GM13977 (cell line): ENCODE measurements around the gene UBE2R2.
A peak's percentile ranks its signal among the peaks of the same experiment; 100 is the strongest.
"Not testable (repeated sequence)": the region's sequence is repeated elsewhere in the genome, so short reads cannot be mapped to it uniquely, and the experiment has no call there.

Source experiments
- DNase-seq: peaks from one replicate; pipeline ENCODE4 v3.0.0; 2012; ENCODE audit warnings: low spot score
- in situ Hi-C: fragments of 300-500 bp; cut with MboI; formaldehyde crosslinking; loops from one replicate; pipeline ENCODE4 v1.12.0; 2022; ENCODE audit warnings: low sequenced_read_pairs, low pct_unique_long_range_greater_than_20kb, mixed read lengths, inconsistent platforms; ENCODE audit not compliant: unreplicated experiment
- TF ChIP-seq, protein P1 (sequence below): IDR thresholded peaks from 2 replicates; pipeline ENCODE4 v1.5.1; 2012; ENCODE audit warnings: mild to moderate bottlenecking, control low read depth; ENCODE audit not compliant: insufficient read depth; ENCODE audit errors: extremely low read depth, missing control alignments

UBE2R2 gene

DNA sequence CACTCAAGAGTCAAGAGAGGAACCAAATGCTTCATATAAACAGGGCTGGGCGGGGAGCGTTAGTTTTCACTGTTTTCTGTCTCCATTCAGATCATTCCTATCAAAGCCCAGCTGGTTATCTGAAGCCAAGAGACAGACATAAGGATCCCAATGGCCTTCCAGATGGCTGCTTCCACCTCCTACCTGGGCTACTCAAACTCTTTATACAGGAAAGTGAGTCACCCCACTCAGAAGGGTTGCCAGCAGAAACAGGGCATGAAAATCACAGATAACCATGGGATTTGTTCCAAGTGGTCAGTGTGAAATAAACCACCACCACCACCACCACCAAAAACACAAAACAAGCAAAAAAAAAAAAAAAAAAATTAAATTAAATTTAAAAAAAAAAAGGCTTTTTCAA is 16.1 kb upstream of the UBE2R2 start:
- in situ Hi-C loops = no loop called here
- TF ChIP-seq, protein P1, sequence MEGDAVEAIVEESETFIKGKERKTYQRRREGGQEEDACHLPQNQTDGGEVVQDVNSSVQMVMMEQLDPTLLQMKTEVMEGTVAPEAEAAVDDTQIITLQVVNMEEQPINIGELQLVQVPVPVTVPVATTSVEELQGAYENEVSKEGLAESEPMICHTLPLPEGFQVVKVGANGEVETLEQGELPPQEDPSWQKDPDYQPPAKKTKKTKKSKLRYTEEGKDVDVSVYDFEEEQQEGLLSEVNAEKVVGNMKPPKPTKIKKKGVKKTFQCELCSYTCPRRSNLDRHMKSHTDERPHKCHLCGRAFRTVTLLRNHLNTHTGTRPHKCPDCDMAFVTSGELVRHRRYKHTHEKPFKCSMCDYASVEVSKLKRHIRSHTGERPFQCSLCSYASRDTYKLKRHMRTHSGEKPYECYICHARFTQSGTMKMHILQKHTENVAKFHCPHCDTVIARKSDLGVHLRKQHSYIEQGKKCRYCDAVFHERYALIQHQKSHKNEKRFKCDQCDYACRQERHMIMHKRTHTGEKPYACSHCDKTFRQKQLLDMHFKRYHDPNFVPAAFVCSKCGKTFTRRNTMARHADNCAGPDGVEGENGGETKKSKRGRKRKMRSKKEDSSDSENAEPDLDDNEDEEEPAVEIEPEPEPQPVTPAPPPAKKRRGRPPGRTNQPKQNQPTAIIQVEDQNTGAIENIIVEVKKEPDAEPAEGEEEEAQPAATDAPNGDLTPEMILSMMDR = no peak
- no peak for DNase-seq

- in situ Hi-C loops, DNase-seq: not testable (repeated sequence)
Measured at GRCh38 chr9:33801943-33802500, 14.9 kb upstream of the UBE2R2 start.

- in situ Hi-C loops, DNase-seq: not testable (repeated sequence)
Measured at GRCh38 chr9:33804196-33804595, 12.8 kb upstream of the UBE2R2 start.

- in situ Hi-C loops, DNase-seq: not testable (repeated sequence)
Measured at GRCh38 chr9:33807156-33807555, 9.8 kb upstream of the UBE2R2 start.

- DNase-seq, in situ Hi-C loops: not testable (repeated sequence)
Measured at GRCh38 chr9:33808979-33809322, 8.0 kb upstream of the UBE2R2 start.

DNA sequence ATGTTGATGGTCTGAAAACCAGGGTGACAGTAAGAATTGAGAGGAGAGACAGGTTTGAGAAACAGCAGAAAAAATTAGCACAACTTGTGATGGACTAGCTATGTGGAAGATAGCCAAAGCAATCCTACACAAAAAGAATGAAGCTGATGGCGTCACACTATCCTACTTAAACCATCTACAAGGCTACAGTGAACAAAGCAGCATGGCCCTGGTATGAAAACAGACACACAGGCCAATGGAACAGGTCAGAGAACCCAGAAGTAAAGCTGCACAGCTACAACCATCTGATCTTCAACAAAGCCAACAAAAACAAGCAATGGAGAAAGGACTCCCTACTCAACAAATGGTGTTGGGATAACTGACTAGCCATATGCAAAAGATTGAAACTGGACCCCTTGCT is 7.5 kb upstream of the UBE2R2 start:
- DNase-seq = no peak
- in situ Hi-C loops = no loop called here
- TF ChIP-seq, protein P1 = no peak

DNA sequence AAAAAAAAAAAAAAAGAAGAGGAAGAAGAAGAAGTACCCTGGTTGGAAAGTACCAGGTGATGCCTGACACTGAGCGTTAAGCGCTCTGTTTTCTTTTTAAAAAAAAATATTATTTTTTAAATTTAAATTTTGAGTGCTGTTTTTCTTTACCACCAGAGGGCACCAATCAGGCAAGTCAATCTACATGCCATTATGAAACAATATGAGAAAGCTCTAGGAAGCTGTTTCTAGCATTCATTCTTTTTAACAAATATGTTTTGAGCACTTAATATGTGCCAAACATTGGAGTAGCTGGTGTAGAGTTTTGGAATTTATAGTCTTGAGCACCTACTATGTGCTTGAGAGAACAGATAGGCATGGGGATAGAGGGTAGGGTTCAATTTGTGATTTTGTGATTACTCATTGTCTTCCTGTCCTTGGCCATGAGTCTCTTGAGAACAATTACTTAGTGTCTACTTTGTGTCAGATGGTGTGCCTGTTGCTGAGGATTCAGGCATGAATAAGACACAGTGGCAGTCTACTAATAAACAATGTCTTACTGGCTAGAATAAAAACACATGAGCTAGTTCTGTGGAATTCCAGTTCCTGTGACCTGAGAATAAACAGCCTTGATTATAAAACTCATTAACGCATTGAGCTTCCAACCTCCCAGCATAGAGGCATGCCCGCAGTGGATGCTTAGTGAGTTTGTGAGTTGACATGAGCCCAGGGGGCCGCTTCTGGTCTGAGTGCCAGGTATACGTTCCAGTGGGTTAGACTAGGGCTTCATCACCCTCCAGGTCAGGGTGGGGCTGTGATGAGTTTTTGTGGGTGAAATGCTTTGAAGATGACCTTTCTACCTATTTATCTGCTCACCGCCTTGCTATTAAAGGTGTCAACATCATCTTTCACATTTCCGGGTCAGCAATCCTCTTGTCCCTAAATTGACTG is 3.0 kb upstream of the UBE2R2 start:
- DNase-seq = peak; percentile 53
- TF ChIP-seq, protein P1 = peak; percentile 47
- in situ Hi-C loops = no loop called here

- TF ChIP-seq, protein P1 = no peak
- DNase-seq = no peak
- in situ Hi-C loops = no loop called here
Measured at GRCh38 chr9:33815781-33816180, 1.2 kb upstream of the UBE2R2 start.
